NK-92 (cell line): Measurements from ENCODE around the gene CLCNKB.
"Not testable (repeated sequence)": the region's sequence is repeated elsewhere in the genome, so short reads cannot be mapped to it uniquely, and the experiment has no call there.

Source experiments
- DNase-seq: peaks from one replicate; lab custom pipeline; 2025; ENCODE audit not compliant: unreplicated experiment; lab: John Stamatoyannopoulos, UW

CLCNKB gene

DNA sequence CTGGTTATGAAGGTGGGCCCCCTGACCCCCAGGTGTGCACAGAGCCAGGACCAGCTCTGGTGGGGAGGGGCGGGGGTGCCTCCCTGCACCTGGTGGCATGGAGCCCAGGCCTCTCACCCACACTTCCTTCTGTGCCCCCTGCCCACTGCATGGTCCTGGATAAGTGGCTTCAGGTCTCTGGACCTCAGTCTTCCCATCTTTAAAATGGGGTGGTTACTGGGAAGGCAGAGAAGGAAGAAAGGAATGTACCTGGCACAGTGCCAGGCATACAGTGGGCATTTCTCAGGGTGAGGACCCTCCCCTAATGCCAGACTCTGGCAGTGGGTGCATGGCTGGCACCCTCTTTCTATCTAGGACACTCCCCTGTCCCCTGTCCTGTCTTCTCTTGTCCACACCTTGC, 14.3 kb upstream of the CLCNKB start:
- DNase-seq, result no peak

DNA sequence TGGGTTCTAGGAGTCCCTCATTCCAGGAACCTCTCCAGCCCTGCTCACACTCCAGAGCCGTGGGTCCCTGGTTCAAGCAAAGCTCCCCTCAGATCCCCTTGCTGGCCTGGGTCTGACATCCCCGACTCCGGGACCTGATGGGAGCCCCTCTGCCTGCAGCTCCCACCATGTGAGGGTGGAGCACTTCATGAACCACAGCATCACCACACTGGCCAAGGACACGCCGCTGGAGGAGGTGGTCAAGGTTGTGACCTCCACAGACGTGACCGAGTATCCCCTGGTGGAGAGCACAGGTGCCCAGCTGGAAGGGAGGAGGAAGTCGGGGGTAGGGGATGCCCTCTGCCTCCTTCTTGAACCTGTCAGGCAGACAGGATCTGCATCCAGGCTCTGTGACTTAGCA, 12.0 kb upstream of the CLCNKB start:
- no peak for DNase-seq

- DNase-seq, result no peak
These were observed 11.0 kb upstream of the CLCNKB start for GRCh38 chr1:16032388-16033102.

- DNase-seq, result not testable (repeated sequence)
These were observed 10.4 kb upstream of the CLCNKB start for GRCh38 chr1:16033103-16033632.

- not testable (repeated sequence) for DNase-seq
These were observed 7.1 kb upstream of the CLCNKB start for GRCh38 chr1:16036461-16036860.

DNA sequence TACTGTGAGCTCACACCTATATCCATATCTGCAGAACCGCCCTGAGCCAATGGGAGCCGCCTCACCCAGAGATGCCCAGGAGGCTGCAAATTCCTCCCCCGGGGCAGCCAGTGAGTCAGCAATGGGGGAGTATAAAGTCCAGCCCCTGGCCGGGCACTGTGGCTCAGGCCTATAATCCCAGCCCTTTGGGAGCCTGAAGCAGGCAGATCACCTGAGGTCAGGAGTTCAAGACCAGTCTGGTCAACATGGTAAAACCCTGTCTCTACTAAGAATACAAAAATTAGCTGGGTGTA, 5.0 kb upstream of the CLCNKB start:
- no peak for DNase-seq

GRCh38 chr1:16039871-16040270, 3.7 kb upstream of the CLCNKB start:
- DNase-seq, result not testable (repeated sequence)

- DNase-seq, result no peak
These were observed 2.4 kb upstream of the CLCNKB start for GRCh38 chr1:16041200-16041599.

- DNase-seq, result no peak
These were observed 1.5 kb upstream of the CLCNKB start for GRCh38 chr1:16042096-16042495.

DNA sequence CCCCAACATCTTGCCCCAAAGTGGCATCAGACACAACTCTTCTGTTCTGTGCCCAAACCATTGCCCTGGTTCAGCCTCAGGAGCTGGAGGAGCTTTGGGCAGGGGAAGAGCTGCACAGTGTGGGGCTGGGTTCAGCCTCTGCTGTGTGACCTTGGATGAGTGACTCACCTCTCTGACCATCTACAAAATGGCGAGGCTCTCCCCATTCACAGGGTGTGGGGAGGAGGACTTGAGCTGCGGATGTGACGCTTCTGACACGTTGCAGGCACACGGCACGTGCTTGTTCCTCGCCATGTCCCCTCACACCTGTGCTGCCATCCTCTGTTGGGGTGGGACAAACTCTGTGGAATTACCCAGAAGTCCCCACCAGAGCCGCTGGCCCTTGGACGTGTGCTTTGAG, 928 bp upstream of the CLCNKB start:
- not testable (repeated sequence) for DNase-seq

DNA sequence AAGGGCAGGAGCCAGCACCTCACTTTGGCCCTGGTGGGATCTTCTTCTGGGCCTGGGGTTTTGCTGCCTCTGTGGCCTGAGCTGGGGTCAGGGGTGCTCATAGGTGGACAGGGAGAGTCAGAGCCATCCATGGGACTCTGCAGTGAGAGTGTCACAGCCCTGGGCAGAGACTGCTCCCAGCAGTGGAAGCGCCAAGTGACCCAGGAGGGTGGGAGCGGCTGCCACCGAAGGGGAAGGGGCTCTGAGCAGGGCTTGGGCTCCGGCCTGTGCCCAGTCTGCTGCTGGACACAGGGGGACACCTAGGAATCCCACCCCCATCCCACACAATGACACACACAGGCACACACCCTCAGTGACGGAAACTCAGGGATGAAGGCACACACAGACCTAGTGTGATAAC, 368 bp downstream of the CLCNKB start:
- no peak for DNase-seq

DNA sequence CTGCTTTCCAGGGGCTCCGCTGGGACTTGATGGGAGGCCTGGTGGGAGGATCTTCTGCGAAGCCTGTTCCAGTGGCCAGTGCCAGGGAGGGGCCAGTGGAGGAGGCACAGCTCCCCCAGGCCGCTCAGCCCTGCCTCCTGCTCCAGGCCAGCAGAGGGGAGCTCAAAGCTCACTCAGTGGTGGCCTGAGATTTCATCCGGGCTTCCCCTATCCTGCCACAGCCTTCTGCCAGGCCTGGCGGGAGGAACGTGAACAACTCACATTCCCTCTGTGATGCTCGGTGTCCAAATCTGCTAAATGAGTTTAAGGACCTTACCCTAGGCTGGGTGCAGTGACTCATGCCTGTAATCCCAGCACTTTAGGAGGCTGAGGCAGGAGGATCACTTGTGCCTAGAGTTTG, 3.3 kb downstream of the CLCNKB start:
- no peak for DNase-seq

DNA sequence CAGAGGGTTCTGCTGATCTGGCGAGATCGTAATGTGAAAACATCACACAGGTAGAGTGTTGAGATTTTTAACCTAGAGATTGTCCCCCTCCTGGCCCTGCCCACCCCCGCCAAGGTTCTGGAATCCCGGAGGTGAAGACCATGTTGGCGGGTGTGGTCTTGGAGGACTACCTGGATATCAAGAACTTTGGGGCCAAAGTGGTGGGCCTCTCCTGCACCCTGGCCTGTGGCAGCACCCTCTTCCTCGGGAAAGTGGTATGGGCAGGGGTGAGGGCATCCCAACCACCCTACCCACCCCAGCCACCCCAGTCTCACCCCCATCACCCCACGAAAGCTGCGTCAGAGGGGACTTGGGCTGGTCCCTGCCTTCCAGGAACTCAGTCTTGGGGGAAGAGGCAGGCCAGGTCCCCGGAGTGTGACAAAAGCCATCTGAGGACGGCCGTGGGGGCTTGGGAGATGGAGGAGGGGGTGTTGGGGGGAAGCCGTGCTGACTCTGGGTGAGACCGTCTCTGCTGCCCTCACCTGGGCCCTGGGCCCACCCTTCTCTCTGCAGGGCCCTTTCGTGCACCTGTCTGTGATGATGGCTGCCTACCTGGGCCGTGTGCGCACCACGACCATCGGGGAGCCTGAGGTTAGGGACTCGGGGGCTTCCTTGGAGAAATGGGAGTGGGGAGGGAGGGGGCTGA, 4.4 kb downstream of the CLCNKB start:
- no peak for DNase-seq

- no peak for DNase-seq
These were observed 5.1 kb downstream of the CLCNKB start for GRCh38 chr1:16048573-16049189.

GRCh38 chr1:16050328-16050727, 6.7 kb downstream of the CLCNKB start:
- no peak for DNase-seq

GRCh38 chr1:16051039-16051438, 7.5 kb downstream of the CLCNKB start:
- DNase-seq, result no peak

GRCh38 chr1:16051949-16052348, 8.4 kb downstream of the CLCNKB start:
- DNase-seq, result not testable (repeated sequence)

GRCh38 chr1:16053781-16054502, 10.4 kb downstream of the CLCNKB start:
- no peak for DNase-seq

DNA sequence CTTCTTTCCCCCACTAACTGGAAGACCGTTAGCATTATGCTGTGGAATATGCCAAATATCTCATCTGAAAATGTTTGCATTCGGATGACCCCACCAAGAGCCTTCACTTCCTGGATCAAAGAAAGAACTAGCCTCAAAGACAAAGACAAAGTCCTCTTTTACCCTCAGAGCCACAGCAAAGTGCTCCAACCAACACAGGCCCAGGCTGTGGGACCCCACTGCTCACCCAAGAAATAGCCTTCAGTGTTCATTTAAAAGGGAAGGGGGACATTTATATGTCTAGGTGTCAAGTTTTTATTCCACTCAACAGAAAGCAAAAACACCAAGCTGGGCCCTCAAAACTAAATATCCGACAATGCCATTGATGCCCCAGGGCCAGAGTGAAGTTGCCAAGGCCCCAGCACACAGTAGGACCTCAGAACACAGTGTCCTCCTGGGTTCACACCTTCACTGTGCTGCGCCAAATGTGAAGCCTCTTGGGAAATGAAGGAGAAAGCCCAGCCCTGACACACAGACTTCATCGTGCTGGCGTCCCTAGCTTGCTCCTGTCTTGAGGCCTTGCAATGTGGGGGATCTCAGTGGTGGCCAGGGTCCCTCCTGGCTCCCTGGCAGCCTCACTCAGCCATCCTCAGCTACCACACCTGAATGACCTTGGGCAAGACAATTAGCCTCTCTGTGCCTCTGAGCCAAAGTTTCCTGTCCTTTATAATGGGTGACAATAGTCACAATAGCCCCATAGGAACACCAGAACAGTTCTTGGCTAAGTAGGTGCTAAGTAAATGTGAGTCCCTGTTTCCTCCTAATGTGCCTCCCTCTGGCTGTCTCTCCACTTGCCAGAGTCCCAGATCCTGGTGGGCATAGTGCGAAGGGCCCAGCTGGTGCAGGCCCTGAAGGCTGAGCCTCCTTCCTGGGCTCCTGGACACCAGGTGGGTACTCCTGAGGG, 11.3 kb downstream of the CLCNKB start:
- DNase-seq, result no peak
